Hematopoietic multipotent progenitor cell treated with erythropoietin and hydrocortisone succinate and interleukin-3 and kit ligand, for 8 days (in vitro differentiated cells): ENCODE results near the gene APOBEC3H.
"Not testable (repeated sequence)": the region's sequence is repeated elsewhere in the genome, so short reads cannot be mapped to it uniquely, and the experiment has no call there.

Source experiments
- DNase-seq: peaks from one replicate; pipeline ENCODE4 v3.0.0-alpha.2; 2015

APOBEC3H gene

DNA sequence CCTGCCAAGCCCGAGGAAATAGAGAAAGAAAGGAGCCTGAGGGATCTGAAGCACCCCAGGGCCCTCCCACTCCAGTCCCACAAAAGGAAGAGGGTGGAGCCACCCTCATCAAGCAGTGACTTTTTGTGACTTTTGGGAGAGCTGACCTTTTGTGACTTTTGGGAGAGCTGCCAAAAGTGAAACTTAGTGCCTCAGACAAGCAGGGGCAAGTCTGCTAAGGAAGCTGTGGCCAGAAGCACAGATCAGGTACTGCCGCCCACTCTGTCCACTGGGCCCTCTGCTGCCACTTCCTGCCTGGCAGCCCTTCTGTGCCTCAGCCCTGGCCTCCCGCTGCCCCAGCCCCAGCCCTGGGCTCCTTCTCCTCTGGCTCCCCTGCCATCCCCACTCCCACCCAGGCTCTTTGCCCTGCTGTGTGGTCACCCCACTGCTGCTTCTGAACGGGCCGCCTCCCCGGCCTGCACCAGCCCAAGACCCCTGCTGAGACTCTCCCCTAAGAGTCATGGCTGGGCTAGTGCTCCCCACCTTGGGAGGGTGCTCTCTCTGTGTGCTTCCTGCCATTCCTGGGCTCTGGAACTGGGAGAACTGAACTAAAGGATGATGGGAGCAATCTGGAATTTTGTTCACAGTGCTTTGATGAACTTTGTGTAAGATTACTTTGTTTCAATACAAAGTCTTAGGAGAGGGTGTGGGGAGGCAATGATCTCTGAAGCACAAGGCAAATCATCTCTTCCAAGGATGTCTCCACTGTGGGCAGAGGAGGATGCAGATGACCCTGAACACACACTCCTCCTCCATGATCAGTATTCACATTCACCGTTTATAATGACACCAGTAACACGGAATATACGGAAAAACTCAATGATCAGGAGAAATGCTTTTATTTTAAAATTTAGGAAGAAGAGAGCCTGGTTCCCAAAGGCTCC, at the start of gene APOBEC3H:
Gene APOBEC3H (plus strand): TSS at position 147 of the 923 bp plus-strand sequence. CDS start 3,035 bp downstream, outside the sequence.
- DNase-seq = peak; percentile 82

DNA sequence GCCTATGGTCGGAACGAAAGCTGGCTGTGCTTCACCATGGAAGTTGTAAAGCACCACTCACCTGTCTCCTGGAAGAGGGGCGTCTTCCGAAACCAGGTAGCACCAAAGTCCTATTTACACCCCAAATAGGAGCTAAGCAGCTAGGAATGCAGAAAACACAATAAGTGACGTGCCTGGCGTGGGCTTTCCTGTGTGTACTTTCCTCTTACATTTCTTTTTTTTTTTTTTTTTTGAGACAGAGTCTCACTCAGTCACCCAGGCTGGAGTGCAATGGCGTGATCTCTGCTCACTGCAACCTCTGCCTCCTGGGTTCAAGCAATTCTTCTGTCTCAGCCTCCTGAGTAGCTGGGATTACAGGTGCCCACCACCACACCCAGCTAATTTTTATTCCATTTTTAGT, 47.6 kb upstream of the APOBEC3H start:
- not testable (repeated sequence) for DNase-seq

DNA sequence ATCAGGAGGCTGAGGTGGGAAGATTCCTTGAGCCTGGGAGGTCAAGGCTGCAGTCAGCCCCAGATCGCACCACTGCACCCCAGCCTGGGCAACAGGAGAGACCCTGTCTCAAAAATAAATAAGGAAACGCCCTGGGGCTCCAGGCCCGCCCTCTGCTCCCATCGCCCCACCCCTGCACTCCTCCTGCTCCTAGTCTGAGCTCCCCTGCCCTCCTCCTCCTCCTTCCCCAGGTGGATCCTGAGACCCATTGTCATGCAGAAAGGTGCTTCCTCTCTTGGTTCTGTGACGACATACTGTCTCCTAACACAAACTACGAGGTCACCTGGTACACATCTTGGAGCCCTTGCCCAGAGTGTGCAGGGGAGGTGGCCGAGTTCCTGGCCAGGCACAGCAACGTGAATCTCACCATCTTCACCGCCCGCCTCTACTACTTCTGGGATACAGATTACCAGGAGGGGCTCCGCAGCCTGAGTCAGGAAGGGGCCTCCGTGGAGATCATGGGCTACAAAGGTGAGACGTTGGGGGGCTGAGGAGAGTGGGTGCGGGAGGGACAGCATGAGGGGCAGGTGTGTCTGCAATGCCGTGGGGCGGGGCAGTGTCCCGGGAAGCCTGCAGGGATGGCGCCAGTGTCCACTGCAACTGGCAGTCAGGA, 45.1 kb upstream of the APOBEC3H start:
- DNase-seq = not testable (repeated sequence)

DNA sequence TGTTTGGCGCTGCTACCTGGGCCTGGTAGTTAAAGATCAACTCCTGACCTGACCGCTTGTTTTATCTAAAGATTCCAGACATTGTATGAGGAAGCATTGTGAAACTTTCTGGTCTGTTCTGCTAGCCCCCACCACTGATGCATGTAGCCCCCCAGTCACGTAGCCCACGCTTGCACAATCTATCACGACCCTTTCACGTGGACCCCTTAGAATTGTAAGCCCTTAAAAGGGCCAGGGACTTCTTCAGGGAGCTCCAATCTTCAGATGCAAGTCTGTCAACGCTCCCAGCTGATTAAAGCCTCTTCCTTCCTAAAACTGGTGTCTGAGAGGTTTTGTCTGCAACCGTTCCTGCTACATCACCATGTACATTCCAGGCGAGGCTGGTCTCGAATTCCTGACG, 41.4 kb upstream of the APOBEC3H start:
- DNase-seq = no peak

DNA sequence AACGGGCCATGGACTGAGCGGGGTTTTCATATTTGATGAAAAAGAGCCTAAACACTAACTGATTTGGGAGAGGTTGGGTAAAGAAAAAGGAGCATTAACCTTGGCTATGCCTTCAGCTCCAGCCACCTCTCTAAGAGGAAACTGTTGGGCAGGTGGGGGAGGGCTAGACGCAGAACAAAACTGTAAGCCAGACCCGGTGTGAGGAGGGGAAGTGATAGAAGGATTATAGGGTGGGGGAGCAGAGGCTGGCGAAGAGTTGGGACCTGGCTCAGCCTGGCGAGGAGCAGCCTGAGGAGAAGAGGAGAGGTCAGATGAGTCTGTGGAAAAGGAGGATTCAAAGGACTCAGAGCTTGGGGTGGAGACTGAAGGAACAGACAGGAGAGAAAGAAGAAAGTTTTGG, 35.8 kb upstream of the APOBEC3H start:
- DNase-seq = not testable (repeated sequence)

DNA sequence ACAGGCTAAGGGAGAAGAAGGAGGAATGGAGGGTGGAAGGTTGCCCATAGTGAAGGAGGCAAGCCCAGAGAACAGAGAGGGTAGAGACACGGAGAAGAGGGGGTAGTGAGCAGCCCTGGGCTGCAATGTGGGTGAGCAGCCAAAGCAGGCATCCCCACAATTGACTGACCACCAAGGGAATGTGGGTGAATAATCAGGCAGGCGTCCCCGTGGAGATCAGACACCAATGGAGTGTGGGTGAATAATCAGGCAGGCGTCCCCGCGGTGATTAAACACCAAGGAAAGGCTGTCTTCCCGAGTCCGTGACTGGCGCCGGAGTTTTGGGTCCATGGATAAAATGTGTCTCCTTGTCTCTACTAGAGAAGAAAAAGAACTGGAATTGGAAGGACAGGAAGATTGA, 35.1 kb upstream of the APOBEC3H start:
- not testable (repeated sequence) for DNase-seq

DNA sequence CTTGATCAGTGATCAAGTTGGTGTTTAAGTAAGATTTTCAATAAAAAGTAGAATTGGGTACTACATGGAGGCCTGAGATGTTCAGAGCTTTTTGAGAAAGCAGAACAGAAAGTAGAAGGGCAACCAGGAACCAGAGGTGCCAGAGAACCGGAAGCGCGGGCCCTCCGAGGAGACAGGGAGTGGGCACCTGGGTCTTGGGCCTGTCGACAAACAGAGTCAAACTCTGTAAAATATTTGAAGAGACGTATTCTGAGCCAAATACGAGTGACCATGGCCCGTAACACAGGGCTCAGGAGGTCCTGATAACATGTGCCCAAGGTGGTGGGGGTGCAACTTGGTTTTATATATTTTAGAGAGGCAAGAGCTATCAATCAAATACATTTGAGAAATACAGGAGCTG, 33.1 kb upstream of the APOBEC3H start:
- not testable (repeated sequence) for DNase-seq

DNA sequence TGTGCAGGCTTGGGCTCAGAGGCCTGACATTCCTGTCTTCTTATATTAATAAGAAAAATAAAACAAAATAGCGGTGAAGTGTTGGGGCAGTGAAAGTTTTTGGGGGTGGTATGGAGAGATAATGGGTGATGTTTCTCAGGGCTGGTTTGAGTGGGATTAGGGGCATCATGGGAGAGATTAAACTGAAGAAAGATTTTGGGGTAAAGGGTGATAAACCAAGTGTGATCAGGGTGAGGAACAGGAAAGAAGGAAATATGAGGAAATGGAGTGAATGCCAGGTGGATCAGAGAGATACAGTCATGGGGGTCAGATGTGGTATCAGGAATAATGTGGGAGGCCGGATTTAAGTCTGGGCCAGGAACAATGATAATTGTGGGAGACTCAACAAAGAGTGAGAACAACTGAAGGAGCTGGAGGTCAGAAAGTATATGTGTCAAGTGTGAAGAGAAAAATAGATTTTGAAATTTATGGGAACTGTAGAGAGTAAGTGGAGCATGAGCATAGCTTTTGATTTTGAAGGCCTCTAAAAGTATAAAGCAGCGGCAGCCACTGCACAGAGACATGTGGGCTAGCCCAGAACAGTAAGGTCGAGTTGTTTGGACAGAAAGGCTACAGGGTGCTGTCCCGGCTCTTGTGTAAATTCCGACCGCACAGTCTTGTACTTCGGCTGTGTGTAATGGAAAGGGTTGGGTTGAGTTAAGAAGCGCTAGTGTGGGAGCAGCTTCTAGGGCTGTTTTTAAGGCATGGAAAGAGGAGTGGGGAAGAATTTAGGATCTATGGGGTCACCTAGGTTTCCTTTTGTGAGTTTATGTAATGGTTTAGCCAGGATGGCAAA, 30.4 kb upstream of the APOBEC3H start:
- DNase-seq = not testable (repeated sequence)

DNA sequence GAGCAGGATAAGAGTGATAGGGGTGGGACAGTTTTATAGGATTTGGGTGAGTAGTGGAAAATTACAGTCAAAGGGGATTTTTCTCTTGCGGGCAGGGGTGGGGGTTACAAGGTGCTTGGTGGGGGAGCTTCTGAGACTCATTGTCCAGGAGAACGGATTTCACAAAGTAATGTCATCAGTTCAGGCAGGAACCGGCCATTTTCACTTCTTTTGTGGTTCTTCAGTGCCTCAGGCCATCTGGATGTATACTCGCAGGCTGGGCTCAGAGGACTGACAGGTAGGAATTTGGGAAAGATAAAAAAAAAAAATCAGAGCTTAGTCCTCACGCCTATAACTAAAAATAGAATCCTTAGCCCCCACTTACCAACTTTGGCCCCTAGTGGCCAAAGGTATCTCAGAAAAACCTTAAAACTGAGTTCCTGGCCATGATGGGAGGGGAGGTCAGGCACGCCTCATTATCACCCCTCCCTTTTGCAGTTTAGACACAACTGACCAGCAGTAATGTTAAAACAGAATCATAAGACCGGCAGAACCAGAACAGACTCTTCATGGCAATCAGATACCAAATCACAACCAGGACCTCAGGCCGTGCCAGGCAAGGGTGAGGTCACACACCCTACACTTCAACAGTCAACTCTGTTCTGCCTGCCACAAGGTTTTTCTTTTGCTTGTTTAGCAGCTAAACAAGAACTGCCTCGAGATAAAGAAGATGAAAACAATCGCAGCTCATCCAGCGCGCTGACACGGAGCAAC, 28.8 kb upstream of the APOBEC3H start:
- no peak for DNase-seq

DNA sequence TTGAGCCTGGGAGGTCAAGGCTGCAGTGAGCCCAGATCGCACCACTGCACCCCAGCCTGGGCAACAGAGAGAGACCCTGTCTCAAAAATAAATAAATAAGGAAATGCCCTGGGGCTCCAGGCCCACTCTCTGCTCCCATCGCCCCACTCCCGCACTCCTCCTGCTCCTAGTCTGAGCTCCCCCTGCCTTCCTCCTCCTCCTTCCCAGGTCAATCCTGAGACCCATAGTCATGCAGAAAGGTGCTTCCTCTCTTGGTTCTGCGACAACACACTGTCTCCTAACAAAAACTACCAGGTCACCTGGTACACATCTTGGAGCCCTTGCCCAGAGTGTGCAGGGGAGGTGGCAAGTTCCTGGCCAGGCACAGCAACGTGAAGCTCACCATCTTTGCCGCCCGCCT, 26.9 kb upstream of the APOBEC3H start:
- no peak for DNase-seq

DNA sequence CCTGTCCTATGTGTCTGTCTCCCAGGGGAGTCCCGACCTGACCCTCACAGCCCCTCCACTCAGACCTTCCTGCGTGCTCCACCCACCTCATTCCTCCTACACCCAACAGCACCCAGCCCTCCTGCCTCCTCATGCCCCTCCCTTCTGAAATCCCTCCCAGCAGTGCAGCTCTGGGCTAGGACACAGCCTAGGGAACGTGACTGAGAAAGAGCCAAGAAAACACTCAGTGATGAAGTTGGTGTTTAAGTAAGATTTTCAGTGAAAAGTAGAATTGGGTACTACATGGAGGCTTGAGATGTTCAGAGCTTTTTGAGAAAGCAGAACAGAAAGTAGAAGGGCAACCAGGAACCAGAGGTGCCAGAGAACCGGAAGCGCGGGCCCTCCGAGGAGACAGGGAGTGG, 24.5 kb upstream of the APOBEC3H start:
- not testable (repeated sequence) for DNase-seq

DNA sequence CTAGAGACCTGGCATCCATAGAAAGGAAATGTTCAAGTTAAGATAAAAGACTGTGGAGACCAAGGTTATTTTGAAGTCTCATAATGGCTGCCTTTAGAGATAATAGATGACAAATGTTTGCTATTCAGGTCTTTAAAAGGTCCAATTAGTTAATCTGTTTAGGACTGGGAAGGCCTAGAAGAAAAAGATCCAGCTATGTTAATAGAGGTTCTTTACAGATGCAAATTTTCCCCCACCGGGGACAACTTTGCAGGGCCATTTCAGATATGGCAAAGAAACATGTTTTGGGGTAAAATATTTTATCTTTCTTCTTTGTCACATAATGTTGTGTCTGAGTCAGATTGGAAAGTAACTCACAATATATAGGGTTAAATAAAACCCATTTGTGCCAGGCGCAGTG, 23.1 kb upstream of the APOBEC3H start:
- DNase-seq = no peak

DNA sequence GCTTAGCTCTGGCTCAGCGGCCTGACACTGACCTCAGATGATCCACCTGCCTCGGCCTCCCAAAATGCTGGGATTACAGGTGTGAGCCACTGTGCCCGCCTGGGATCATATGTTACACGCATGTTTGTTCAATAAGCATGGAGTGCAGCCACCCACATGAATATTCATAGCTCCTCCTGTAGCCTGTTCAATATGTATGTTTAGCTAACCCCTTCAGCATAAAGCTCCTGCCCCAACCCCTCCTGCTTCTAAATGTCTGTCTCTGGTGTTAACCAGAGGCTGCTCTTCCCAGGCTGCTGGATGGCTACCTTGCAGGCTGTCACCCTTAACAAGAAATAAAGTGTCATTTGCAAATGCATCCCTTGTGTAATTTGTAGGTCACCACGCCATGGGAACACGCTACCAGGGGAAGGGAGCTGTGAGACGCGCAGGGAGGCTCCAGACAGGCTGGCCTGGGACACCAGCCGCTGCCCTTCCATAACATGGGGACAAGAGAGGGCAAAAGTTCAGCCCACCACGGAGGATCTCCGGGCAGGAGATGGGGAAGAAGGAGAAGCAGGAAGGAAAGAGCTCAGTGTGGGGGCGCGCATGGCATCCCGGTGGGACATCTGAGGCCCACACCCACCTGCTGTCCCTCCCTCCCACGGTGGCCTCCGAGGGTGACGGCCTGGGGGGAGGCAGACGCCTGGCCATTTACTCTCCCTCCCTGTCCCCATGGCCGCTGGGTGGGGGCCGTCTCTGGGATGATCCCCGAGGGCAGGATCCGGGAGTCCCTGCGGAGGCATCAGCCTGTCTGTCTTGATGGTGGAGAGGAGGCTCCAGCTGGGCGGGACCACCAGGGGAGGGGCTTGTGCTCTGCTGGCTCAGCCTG, 20.7 kb upstream of the APOBEC3H start:
- not testable (repeated sequence) for DNase-seq

DNA sequence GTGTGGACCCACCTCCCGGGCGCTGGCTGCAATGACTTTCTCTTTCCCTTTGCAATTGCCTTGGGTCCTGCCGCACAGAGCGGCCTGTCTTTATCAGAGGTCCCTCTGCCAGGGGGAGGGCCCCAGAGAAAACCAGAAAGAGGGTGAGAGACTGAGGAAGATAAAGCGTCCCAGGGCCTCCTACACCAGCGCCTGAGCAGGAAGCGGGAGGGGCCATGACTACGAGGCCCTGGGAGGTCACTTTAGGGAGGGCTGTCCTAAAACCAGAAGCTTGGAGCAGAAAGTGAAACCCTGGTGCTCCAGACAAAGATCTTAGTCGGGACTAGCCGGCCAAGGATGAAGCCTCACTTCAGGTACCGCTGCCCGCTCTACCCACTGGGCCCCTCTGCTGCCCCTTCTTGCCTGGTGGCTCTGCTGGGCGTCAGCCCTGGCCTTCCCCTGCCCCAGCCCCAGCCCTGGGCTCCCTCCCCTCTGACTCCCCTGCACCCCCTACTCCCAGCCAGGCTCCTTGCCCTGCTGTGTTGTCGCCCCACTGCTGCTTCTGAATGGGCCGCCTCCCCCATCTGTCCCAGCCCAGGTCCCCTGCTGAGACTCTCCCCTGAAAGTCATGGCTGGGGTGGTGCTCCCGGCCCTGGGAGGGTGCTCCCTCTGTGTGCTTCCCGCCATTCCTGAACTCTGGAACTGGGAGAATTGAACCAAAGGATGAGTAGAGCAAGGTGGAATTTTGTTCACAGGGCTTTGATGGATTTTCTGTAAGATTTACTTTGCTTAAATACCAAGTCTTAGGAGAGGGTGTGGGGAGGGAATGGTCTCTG, 19.8 kb upstream of the APOBEC3H start, which contains the start of gene APOBEC3G:
Gene APOBEC3G (plus strand): TSS at position 250 of the 815 bp plus-strand sequence. CDS start 87 bp downstream, at position 337.
- peak; percentile 93 for DNase-seq

DNA sequence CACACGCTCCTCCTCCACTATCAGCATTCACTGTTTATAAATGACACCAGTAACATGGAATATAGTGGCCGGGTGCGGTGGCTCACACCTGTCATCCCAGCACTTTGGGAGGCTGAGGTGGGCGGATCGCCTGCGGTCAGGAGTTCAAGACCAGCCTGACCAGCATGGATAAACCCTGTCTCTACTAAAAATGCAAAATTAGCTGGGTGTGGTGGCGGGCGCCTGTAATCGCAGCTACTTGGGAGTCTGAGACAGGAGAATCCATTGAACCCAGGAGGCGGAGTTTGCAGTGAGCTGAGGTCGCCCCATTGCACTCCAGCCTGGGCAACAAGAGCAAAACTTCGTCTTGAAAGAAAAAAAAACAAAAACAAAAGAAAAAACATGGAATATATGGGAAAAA, 19.1 kb upstream of the APOBEC3H start:
- DNase-seq = peak; percentile 10

DNA sequence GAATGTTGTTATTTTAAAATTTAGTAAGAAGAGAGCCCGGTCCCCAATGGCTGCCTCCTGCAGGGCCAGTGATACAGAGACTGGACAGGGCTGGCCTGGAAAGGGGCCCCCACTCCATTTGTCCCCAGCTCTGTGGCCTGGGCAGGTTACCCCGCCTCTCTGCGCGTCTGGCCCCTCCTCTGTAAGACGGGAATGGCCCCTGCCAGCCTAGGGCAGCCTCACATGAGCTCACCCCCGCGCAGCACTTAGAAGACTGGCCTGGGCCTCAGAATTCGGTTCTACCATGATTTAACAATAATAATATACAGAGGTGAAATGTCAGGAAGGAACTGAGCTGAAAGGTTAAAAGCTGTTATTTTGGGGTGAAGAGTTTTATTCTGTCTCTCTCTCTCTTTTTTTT, 18.7 kb upstream of the APOBEC3H start:
- no peak for DNase-seq

DNA sequence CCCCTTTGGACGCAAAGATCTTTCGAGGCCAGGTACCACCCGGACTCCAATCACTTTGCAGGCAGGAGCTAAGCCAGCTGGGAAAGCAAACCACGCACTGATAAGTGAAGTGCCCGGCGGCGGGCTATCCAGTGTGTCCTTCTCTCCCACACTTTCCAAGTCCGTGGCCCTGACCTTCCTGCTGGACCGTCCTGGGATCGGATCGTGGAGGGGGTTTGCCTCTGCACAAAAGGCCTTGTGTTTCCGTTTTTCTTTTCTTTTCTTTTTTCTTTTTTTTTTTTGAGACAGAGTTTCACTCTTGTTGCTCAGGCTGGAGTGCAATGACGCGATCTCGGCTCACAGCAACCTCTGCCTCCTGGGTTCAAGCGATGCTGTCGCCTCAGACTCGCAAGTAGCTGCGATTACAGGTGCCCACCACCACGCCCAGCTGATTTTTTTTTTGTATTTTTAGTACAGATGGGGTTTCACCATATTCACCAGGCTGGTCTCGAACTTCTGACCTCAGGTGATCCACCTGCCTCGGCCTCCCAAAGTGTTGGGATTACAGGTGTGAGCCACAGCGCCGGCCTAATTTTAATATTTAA, 17.9 kb upstream of the APOBEC3H start:
- DNase-seq = not testable (repeated sequence)

DNA sequence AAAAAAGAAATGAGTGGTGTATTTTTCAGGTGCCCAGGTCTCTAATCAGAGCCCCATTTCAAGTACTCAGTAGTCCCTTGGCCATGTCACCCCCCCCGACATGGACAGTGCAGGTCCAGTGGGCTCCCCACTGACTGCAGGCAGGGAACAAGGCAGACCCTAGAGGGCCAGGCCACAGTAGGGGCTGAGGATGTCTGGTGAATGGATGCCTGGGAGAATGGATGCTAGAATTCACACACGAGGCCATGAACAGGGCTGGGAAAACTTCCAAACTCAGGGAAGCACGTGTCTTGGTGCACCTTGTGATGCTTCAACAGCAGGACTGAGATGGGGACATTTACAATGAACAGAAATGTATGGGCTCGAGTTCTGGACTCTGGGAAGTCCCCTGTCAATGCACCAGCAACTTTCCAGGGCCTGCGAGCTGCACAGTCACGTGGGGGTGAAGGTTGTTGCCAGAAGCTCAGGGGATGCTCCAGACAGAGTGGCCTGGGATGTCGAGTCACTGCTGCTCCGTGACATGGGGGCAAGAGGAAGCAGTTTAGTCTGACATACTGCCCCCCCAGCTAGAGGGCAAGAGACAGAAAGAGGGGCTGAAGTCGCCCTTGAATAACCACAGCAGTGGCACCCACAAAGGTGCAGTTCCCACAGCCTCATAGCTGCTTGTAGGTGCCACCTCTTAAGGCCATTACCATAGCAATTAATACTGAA, 16.8 kb upstream of the APOBEC3H start:
- no peak for DNase-seq

DNA sequence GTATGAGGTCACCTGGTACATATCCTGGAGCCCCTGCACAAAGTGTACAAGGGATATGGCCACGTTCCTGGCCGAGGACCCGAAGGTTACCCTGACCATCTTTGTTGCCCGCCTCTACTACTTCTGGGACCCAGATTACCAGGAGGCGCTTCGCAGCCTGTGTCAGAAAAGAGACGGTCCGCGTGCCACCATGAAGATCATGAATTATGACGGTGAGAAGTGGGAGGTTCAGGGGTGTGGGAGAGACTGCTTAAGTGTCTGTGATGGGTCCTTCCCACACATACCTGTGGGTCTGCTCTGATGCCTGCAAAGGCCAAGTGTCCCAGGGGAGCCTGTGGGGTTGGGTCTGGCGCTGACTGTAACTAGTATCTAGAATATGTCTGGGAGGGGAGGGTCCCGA, 16.0 kb upstream of the APOBEC3H start:
- DNase-seq = no peak
